Central memory CD4-positive, alpha-beta T cell (primary cell): ENCODE results near the gene PLEKHG5.

Experiments
- DNase-seq: peaks from one replicate; pipeline ENCODE4 v3.0.0; 2022

Gene PLEKHG5

GRCh38 chr1:6509220-6509918, 17.9 kb upstream of the PLEKHG5 start:
- no peak for DNase-seq

GRCh38 chr1:6508816-6509189, 17.3 kb upstream of the PLEKHG5 start:
- DNase-seq, result no peak

DNA sequence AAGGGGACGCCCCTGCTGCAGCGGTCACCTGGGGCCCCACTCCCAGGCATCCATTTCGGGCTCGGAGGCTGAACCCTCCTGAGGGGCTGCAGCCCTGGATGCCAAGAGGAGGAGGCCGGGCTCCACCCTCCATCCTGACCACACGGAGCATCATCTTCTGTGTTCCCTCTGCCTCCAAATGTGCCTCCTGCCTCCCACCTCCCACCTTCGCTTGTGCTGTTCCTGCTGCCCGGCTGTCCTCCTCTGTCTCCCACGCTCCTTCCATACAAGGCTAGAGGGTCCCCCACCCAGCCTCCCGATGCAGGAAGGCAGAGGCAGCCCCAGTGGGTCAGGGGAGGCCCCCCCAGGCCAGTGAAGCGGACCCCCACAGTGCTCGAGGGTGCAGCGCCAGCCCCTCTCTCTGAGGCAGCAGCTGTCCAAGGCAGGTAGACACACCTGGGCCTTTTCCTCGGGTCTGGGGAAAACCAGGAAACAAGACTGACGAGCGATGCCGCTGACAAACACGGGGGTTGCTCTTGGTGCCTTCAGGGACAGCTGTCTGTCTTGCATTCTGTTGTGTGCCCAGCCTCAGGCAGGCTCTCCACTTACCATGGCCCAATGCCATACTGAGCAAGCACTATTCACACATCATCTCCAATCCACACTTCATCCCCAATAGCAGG, 16.8 kb upstream of the PLEKHG5 start:
- DNase-seq, result no peak

GRCh38 chr1:6507461-6507911, 16.0 kb upstream of the PLEKHG5 start:
- DNase-seq, result no peak

DNA sequence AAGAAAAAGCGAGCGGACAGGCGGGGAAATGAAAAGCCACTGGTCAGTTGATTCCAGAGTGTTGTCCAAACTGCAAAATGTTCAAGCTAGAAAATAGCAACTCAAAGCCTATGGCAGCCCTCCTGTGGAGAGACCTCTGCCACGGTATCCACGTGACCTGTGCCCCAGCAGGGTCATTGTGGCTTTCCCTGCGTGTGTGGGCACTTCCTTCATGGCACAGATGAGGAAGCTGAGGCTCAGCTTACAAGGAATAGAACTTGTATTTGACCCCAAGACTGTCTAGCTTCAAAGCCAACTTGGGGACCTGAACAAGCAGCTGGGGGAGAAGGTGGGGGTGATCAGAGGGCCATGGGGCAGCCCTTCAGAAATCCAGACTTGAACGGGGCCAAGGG, 15.6 kb upstream of the PLEKHG5 start:
- no peak for DNase-seq

DNA sequence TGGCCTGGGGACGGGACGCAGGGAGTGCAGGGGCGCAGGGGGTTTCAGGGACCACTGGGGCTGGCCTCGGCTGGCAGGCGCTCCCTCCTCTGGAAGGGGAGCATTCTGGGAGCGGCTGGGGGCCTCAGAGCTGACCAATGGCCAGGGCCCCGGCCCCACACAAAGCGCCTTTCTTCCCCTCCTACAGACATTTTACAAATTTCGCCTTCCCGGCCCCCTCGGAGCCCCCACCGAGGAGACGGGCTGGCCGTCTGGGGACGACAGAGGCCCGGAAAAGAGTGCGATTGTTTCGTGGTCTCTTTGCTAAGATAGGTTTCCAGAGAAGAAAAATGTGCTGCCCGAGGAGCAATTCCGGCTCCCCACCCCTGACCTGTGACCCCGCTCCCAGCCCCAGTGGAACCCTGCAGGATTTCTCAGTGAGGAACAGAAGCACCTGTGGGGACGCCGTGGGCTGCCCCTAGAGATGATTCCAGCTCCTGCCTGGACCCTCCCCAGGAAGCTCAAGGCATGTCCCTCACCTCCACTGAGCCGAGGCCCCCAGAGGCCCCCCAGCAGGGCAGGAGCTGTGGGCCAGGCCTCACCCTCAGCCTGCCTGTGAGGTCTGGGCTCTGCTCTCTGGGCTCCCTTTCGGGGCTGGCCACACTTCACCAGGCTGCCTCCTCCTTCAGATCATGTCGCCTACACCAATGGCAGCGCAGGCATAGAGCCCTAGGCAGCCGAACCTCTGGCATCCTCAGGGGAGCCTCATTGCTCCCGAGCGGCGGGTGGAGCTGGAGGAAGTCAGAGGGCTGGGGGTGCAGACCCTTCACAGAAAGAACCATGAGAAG, 15.0 kb upstream of the PLEKHG5 start:
- no peak for DNase-seq

GRCh38 chr1:6505367-6506209, 14.1 kb upstream of the PLEKHG5 start:
- DNase-seq, result no peak

- no peak for DNase-seq
Measured at GRCh38 chr1:6504887-6505286, 13.4 kb upstream of the PLEKHG5 start.

- DNase-seq, result no peak
Measured at GRCh38 chr1:6503884-6504602, 12.6 kb upstream of the PLEKHG5 start.

GRCh38 chr1:6502000-6502891, 10.8 kb upstream of the PLEKHG5 start:
- no peak for DNase-seq

GRCh38 chr1:6501279-6501813, 9.9 kb upstream of the PLEKHG5 start:
- DNase-seq, result no peak

DNA sequence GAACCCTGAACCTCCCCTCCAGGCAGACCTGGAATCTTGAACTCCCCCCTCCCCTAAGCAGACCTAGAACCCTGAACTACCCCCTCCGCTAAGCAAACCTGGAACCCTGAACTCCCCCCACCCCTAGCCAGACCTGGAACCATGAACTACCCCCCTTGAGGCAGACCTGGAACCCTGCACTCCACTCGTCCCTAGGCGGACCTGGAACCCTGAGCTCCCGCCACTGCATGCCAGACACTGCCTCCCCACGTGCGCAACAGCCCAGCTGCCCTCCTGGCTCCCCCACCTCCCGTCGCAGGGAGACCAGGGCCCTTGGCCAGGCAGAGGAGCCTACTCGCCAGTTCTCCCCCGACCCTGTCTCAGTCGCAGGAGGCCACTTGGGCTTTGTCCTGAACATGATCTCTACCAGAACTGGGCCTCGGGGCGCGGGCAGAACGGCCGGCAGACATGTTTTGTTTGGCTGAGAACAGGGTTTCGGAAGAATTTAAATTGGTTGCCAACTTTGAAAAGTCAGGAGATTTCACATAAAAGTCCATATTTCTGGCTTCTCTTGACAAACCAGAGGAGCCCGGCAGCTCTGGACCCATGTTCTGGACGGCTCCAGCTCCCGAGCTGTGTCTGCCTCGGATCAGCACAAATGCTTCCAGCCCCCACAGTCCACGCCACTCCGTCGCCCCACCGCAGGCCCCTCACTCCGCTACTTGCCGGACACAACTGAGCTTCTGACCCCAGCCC, 9.2 kb upstream of the PLEKHG5 start:
- no peak for DNase-seq

DNA sequence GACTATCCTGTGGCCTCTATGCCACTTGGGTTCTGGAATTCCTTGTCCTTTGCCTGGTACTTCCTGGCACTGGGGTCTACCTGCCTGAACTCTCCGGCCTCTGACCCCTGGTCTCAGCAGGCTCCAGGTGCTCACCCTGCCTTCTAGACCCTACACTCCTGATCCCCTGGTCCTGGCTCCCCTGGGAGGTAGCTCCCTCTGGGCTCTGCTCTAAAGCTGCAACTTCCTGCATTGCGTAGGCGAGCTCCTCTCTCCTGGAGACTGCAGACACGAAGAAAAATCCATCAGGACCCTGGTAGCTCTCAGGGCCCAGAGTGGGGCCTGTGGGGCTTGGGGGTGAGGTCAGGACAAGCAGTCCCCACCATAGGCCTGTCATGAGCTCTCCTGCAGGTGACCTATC, 7.8 kb upstream of the PLEKHG5 start:
- no peak for DNase-seq

GRCh38 chr1:6498576-6499111, 7.2 kb upstream of the PLEKHG5 start:
- DNase-seq, result no peak

- no peak for DNase-seq
Measured at GRCh38 chr1:6497867-6498575, 6.6 kb upstream of the PLEKHG5 start.

GRCh38 chr1:6497215-6497866, 5.9 kb upstream of the PLEKHG5 start:
- DNase-seq, result peak; percentile 53

DNA sequence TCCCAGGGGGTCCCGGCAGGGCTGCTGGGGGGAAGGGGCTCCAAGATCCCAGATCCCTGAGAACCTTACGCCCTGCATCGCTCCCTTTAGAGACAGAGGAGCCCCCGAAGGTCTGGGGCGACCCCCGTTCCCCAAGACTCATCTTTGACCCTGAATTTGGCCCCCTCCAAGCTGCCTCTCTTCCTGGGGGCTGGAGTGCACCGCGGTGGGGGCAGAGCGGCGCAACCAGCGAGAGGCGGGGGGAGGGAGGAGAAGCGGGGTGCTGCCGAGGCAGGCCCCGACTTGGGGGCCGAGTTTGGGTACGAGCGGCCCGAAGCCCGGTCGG, 5.4 kb upstream of the PLEKHG5 start:
- DNase-seq, result no peak

GRCh38 chr1:6496365-6496721, 4.9 kb upstream of the PLEKHG5 start:
- no peak for DNase-seq
